PFSK-1 (cell line): ENCODE measurements around the gene C1orf141.

Experiments
- REST ChIP-seq, 2 experiments: IDR thresholded peaks; 2 replicates each; pipeline versions ENCODE4 v1.6.1 to v1.8.0; 2011 to 2012; ENCODE audit warnings: low read depth in 2 of 2, low read length in 2 of 2, control low read depth in 1 of 2, inconsistent platforms in 1 of 2, mild to moderate bottlenecking in 1 of 2, moderate library complexity in 1 of 2; ENCODE audit not compliant: insufficient read depth in 1 of 2
- TAF1 ChIP-seq: IDR thresholded peaks from 2 replicates; pipeline ENCODE4 v1.6.1; 2012; ENCODE audit warnings: low read length, control low read depth, borderline replicate concordance; ENCODE audit not compliant: insufficient read depth

- no peak for TF ChIP-seq TAF1
- TF ChIP-seq REST (IDR thresholded peaks at IDR 0.05; ENCODE audit: insufficient read depth in 1 of 2, low read depth in 2 of 2, low read length in 2 of 2), result no peak
These were observed 584 bp upstream of the C1orf141 start for GRCh38 chr1:67135354-67135753.
